CD4-positive, alpha-beta T cell treated with Interleukin-4 for 4 hours (primary cell): Measurements from ENCODE around the gene CSMD2.

Source experiments
- DNase-seq: peaks from one replicate; pipeline ENCODE4 v3.0.0-alpha.2; 2020

The CSMD2 gene

GRCh38 chr1:33623811-33624210, 541.2 kb downstream of the CSMD2 start:
- DNase-seq = no peak

GRCh38 chr1:33622757-33623156, 542.3 kb downstream of the CSMD2 start:
- DNase-seq = no peak

- DNase-seq = no peak
Observed at GRCh38 chr1:33618636-33619035, 546.4 kb downstream of the CSMD2 start.

GRCh38 chr1:33617451-33617850, 547.6 kb downstream of the CSMD2 start:
- DNase-seq = no peak

- DNase-seq = no peak
Observed at GRCh38 chr1:33616780-33617179, 548.2 kb downstream of the CSMD2 start.

GRCh38 chr1:33615546-33615945, 549.5 kb downstream of the CSMD2 start:
- no peak for DNase-seq

GRCh38 chr1:33610864-33611455, 554.1 kb downstream of the CSMD2 start:
- DNase-seq = no peak

- no peak for DNase-seq
Observed at GRCh38 chr1:33610391-33610790, 554.6 kb downstream of the CSMD2 start.

GRCh38 chr1:33609739-33610138, 555.3 kb downstream of the CSMD2 start:
- no peak for DNase-seq

GRCh38 chr1:33608825-33609400, 556.1 kb downstream of the CSMD2 start:
- no peak for DNase-seq

GRCh38 chr1:33607444-33608005, 557.5 kb downstream of the CSMD2 start:
- DNase-seq = no peak

GRCh38 chr1:33606272-33606671, 558.8 kb downstream of the CSMD2 start:
- DNase-seq = no peak

GRCh38 chr1:33602271-33602670, 562.8 kb downstream of the CSMD2 start:
- no peak for DNase-seq

GRCh38 chr1:33601751-33602150, 563.3 kb downstream of the CSMD2 start:
- DNase-seq = no peak

- no peak for DNase-seq
Observed at GRCh38 chr1:33599516-33600115, 565.4 kb downstream of the CSMD2 start.

- DNase-seq = no peak
Observed at GRCh38 chr1:33588726-33589125, 576.3 kb downstream of the CSMD2 start.

GRCh38 chr1:33586795-33587194, 578.2 kb downstream of the CSMD2 start:
- DNase-seq = no peak

GRCh38 chr1:33586106-33586505, 578.9 kb downstream of the CSMD2 start:
- DNase-seq = no peak

GRCh38 chr1:33583567-33583966, 581.5 kb downstream of the CSMD2 start:
- no peak for DNase-seq

GRCh38 chr1:33578557-33579448, 586.2 kb downstream of the CSMD2 start:
- DNase-seq = no peak

- DNase-seq = no peak
Observed at GRCh38 chr1:33577663-33578062, 587.4 kb downstream of the CSMD2 start.

- DNase-seq = no peak
Observed at GRCh38 chr1:33576821-33577599, 588.0 kb downstream of the CSMD2 start.
